CD8-positive, alpha-beta memory T cell (primary cell): Measurements from ENCODE around the gene COG6. TPM values are rescaled to one million over a fixed set of nuclear protein-coding genes. Genes with fewer than 3 reads are reported as not detected.

Source experiments
- CTCF ChIA-PET: fragments of 350-600 bp; sonication (Branson Sonifier 250); formaldehyde crosslinking; loops from one replicate; lab custom pipeline; 2021; ENCODE audit warnings: antibody characterized with exemption; lab: Charles Lee
- POLR2A ChIA-PET: fragments of 350-600 bp; sonication (Branson Sonifier 250); formaldehyde crosslinking; loops from one replicate; lab custom pipeline; 2021; ENCODE audit warnings: antibody characterized with exemption; lab: Charles Lee
- DNase-seq, 5 donors: peaks; one replicate each; pipeline versions ENCODE4 v3.0.0 to v3.0.0-alpha.2; 2020 to 2022; ENCODE audit warnings: mixed read lengths in 1 of 5
- H3K27ac ChIP-seq: one replicate; pipeline ENCODE4 v1.7.0; 2013; ENCODE audit warnings: low read depth, mild to moderate bottlenecking, low read length, moderate library complexity
- H3K27me3 ChIP-seq: 2 replicates; pipeline ENCODE4 v1.7.0; 2013; ENCODE audit warnings: low read length, mild to moderate bottlenecking; ENCODE audit not compliant: insufficient read depth, poor library complexity, severe bottlenecking
- H3K36me3 ChIP-seq: 2 replicates; pipeline ENCODE4 v1.7.0; 2013; ENCODE audit warnings: mild to moderate bottlenecking, low read length, moderate library complexity; ENCODE audit not compliant: insufficient read depth
- H3K4me1 ChIP-seq: 2 replicates; pipeline ENCODE4 v1.7.0; 2013; ENCODE audit warnings: mild to moderate bottlenecking, low read length, moderate library complexity; ENCODE audit not compliant: insufficient read depth
- H3K4me3 ChIP-seq: 2 replicates; pipeline ENCODE4 v1.7.0; 2013; ENCODE audit warnings: mild to moderate bottlenecking, low read length
- H3K9me3 ChIP-seq: 2 replicates; pipeline ENCODE4 v1.7.0; 2013; ENCODE audit warnings: mild to moderate bottlenecking, low read length
- H3K27ac Mint-ChIP-seq, 8 donors: one replicate each; pipeline ENCODE4 v1.8.0; 2020 to 2021; ENCODE audit warnings: mixed read lengths in 8 of 8, mild to moderate bottlenecking in 6 of 8, inconsistent platforms in 3 of 8, moderate library complexity in 3 of 8
- H3K27me3 Mint-ChIP-seq, 2 donors: one replicate each; pipeline ENCODE4 v1.8.0; 2020 to 2021; ENCODE audit warnings: mixed read lengths in 2 of 2, mild to moderate bottlenecking in 1 of 2, moderate library complexity in 1 of 2
- H3K36me3 Mint-ChIP-seq, 3 donors: one replicate each; pipeline ENCODE4 v1.8.0; 2020 to 2021; ENCODE audit warnings: mixed read lengths in 3 of 3, inconsistent platforms in 1 of 3, mild to moderate bottlenecking in 1 of 3
- H3K4me1 Mint-ChIP-seq, 3 donors: one replicate each; pipeline ENCODE4 v1.8.0; 2020 to 2021; ENCODE audit warnings: mixed read lengths in 3 of 3, inconsistent platforms in 1 of 3, mild to moderate bottlenecking in 1 of 3
- H3K4me3 Mint-ChIP-seq, 7 donors: one replicate each; pipeline ENCODE4 v1.8.0; 2020 to 2021; ENCODE audit warnings: mixed read lengths in 7 of 7, mild to moderate bottlenecking in 6 of 7, moderate library complexity in 4 of 7, inconsistent platforms in 2 of 7
- H3K9me3 Mint-ChIP-seq, 5 donors: one replicate each; pipeline ENCODE4 v1.8.0; 2020 to 2022; ENCODE audit warnings: mixed read lengths in 5 of 5, mild to moderate bottlenecking in 3 of 5, moderate library complexity in 2 of 5, inconsistent platforms in 1 of 5
- polyA plus RNA-seq: library from polyadenylated mRNA; unstranded; fragments of 300-500 nt; fragmentation: Illumina TruSeq; gene quantifications from one replicate; pipeline ENCODE4 v1.2.3, GENCODE V29; 2021
- total RNA-seq, 2 experiments: library from RNA; stranded (reverse); gene quantifications; one replicate each; pipeline ENCODE4 v1.2.3, GENCODE V29; 2021

COG6 gene
- total and polyA plus RNA-seq, 3 experiments from 2014 or later = 12.1 to 32.1 (median 25.0) TPM

DNA sequence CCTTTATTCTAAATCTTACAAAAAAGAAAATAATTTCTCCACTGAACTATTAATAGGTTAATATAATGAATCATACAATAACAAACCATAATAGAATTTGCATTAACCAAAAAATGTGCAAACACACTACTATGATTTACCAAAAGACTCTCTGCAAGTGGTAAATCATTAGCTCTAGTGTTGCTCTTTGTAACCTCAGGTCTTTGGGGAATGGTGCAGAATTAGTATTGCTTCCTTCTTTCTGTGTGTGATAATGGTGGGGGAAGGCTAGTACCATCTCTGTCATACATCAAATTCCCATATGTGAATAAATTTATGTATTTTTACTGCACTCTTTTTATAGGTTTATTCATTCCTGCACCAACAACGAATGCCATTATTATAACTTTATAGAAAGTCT, 105.1 kb downstream of the COG6 start:
- ChIA-PET POLR2A (no interaction called here), CTCF (no interaction called here)
- no peaks in the 10 kb centered on the region for H3K4me1 Mint-ChIP-seq

GRCh38 chr13:39765801-39766463, 110.5 kb downstream of the COG6 start:
- H3K27me3 ChIP-seq = no peaks in the 10 kb centered on the region
- H3K36me3 ChIP-seq = no peaks in the 10 kb centered on the region
- no peaks in the 10 kb centered on the region for H3K27me3 Mint-ChIP-seq
- no peak overlapping the region for H3K27ac ChIP-seq
- ChIA-PET CTCF (no interaction called here), POLR2A (no interaction called here)
- no peak overlapping the region for H3K4me3 ChIP-seq
- H3K36me3 Mint-ChIP-seq = peaks cover 0 to 2% (median 0%) of the 10 kb centered on the region in 3 donors
- H3K4me1 ChIP-seq = no peaks in the 10 kb centered on the region
- peaks cover 9 to 14% (median 11%) of the 10 kb centered on the region in 3 donors for H3K4me1 Mint-ChIP-seq
- no peak for DNase-seq
- H3K27ac Mint-ChIP-seq = peak overlapping the region in 1 of 8 donors; percentile 55
- no peak overlapping the region for H3K4me3 Mint-ChIP-seq
- H3K9me3 ChIP-seq = no peaks in the 10 kb centered on the region
- peaks cover 0 to 4% (median 0%) of the 10 kb centered on the region in 5 donors for H3K9me3 Mint-ChIP-seq

More for the DNA sequence above, 105.1 kb downstream of the COG6 start:
- Mint-ChIP-seq H3K36me3 (peaks cover 3 to 17% (median 4%) of the 10 kb centered on the region in 3 donors), H3K9me3 (peaks cover 3 to 11% (median 7%) of the 10 kb centered on the region in 5 donors), H3K27ac (no peak overlapping the region), H3K27me3 (no peaks in the 10 kb centered on the region), H3K4me3 (no peak overlapping the region)
- Histone ChIP-seq H3K9me3 (no peaks in the 10 kb centered on the region), H3K36me3 (no peaks in the 10 kb centered on the region), H3K27ac (no peak overlapping the region), H3K27me3 (no peaks in the 10 kb centered on the region), H3K4me1 (no peaks in the 10 kb centered on the region), H3K4me3 (no peak overlapping the region)
- no peak for DNase-seq

GRCh38 chr13:39766464-39767158, 111.1 kb downstream of the COG6 start:
- no peaks in the 10 kb centered on the region for H3K36me3 ChIP-seq
- ChIA-PET POLR2A (no interaction called here), CTCF (interaction anchor here (1.8 kb wide), 1 partner anchor 14 kb away, joined by 4 read pairs; no protein-coding TSS in a partner anchor)
- Mint-ChIP-seq H3K27ac (peak overlapping the region in 1 of 8 donors; percentile 62), H3K36me3 (peaks cover 0 to 4% (median 3%) of the 10 kb centered on the region in 3 donors), H3K27me3 (no peaks in the 10 kb centered on the region), H3K4me1 (peaks cover 9 to 14% (median 11%) of the 10 kb centered on the region in 3 donors), H3K9me3 (peaks cover 0 to 4% (median 0%) of the 10 kb centered on the region in 5 donors), H3K4me3 (no peak overlapping the region)
- no peak for DNase-seq
- no peaks in the 10 kb centered on the region for H3K9me3 ChIP-seq
- no peaks in the 10 kb centered on the region for H3K27me3 ChIP-seq
- H3K4me3 ChIP-seq = no peak overlapping the region
- H3K4me1 ChIP-seq = no peaks in the 10 kb centered on the region
- H3K27ac ChIP-seq = no peak overlapping the region

DNA sequence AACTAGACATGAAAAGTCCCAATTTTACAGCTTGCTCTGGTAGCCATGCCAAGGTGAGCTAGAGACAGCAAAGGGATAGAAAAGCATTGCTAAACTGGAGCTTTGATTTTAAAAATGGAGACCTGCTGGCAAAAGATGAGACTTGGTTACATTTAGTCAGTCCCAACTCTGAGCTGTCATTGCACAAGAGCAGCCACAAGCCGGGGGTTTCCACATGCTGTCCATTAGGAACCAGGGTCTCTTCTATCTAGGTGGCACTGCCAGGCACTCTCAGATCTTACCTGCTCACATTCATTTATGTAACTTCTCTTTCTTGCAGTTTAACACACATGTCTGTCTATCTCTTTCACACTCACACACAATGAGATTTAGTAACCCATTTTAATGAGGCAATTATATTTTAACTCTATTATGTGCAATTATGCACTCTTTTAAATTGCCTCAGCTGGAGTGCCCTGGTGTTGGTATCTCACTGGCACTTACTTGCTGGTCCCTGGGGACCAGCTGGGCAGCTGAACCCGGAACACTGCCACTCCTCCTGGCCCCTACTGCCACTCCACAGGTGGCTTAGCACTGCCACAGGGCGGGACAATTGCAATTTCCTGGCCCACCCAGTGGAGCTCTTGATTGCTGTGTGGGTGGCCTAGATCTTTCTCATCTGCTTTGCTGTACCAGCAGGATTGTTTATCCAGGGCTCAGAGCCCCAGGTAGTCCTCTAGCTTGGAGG, 112.5 kb downstream of the COG6 start:
- Mint-ChIP-seq H3K4me3 (no peak overlapping the region), H3K9me3 (no peaks in the 10 kb centered on the region), H3K27me3 (no peaks in the 10 kb centered on the region), H3K36me3 (peaks cover 0 to 8% (median 6%) of the 10 kb centered on the region in 3 donors), H3K27ac (peak overlapping the region in 4 of 8 donors; percentile 4 to 86 (median 6)), H3K4me1 (peaks cover 9 to 14% (median 11%) of the 10 kb centered on the region in 3 donors)
- no peak for DNase-seq
- Histone ChIP-seq H3K4me1 (no peaks in the 10 kb centered on the region), H3K36me3 (no peaks in the 10 kb centered on the region), H3K4me3 (no peak overlapping the region), H3K27me3 (no peaks in the 10 kb centered on the region), H3K27ac (no peak overlapping the region), H3K9me3 (no peaks in the 10 kb centered on the region)
- ChIA-PET CTCF (interaction anchor here (1.8 kb wide), 1 partner anchor 12 kb away, joined by 4 read pairs; no protein-coding TSS in a partner anchor), POLR2A (no interaction called here)

- Histone ChIP-seq H3K4me1 (no peaks in the 10 kb centered on the region), H3K27ac (no peak overlapping the region), H3K4me3 (no peak overlapping the region), H3K9me3 (no peaks in the 10 kb centered on the region), H3K36me3 (no peaks in the 10 kb centered on the region), H3K27me3 (no peaks in the 10 kb centered on the region)
- ChIA-PET CTCF (interaction anchor here (1.0 kb wide), 1 partner anchor 9 kb away, joined by 3 read pairs; no protein-coding TSS in a partner anchor), POLR2A (no interaction called here)
- no peaks in the 10 kb centered on the region for H3K9me3 Mint-ChIP-seq
- H3K4me1 Mint-ChIP-seq = peaks cover 9 to 14% (median 11%) of the 10 kb centered on the region in 3 donors
- no peak overlapping the region for H3K4me3 Mint-ChIP-seq
- H3K27ac Mint-ChIP-seq = peak overlapping the region in 1 of 8 donors; percentile 16
- H3K27me3 Mint-ChIP-seq = no peaks in the 10 kb centered on the region
- no peak for DNase-seq
- peaks cover 0 to 8% (median 6%) of the 10 kb centered on the region in 3 donors for H3K36me3 Mint-ChIP-seq
Observed at GRCh38 chr13:39768962-39769361, 113.5 kb downstream of the COG6 start.

DNA sequence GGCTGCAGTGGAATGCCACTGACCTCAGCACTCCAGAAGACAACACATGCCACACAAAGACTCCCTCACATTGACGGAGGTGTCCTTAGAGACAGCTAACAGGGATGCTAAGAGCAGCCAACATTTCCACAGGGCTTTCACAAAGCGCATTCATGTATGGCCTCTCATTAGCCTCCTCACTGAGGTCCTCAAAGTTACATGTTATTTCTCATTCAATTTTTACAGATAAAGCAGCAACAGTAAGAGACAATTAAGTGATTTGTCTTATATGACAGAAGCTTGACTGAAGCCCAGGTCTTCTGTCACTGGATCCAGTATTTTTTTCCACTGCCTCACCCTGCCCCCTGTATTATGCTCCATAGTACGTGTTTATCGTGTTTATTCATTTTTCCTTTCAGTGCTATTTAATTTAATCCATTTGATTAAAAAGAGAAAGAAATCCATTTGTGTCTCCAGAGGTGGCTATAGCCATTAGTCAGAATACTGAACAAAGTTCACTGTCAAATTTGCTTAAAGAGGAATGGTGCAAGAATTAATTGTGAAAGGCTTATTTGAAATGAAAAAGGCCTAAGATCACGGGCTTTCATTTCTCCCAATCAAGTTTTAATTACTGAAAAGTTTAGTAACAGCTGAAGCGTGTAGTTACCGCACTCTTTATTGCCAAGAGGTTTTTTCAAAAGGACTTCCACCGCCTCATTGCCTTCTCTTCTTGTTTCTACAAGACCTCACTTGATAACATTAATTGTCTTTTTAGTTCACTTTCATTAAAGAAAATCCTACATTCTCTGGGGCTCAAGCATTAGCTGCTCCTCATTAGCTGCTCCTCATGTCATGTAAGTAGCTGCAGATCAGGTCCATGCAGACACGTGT, 115.0 kb downstream of the COG6 start:
- Mint-ChIP-seq H3K27me3 (peaks cover 0 to 1% of the 10 kb centered on the region in 2 donors), H3K4me3 (no peak overlapping the region), H3K9me3 (no peaks in the 10 kb centered on the region), H3K36me3 (peaks cover 0 to 8% (median 6%) of the 10 kb centered on the region in 3 donors), H3K27ac (peak overlapping the region in 1 of 8 donors; percentile 14), H3K4me1 (peaks cover 9 to 14% (median 11%) of the 10 kb centered on the region in 3 donors)
- Histone ChIP-seq H3K27me3 (no peaks in the 10 kb centered on the region), H3K4me1 (no peaks in the 10 kb centered on the region), H3K4me3 (no peak overlapping the region), H3K9me3 (no peaks in the 10 kb centered on the region), H3K36me3 (no peaks in the 10 kb centered on the region), H3K27ac (no peak overlapping the region)
- POLR2A ChIA-PET = no interaction called here
- CTCF ChIA-PET = interaction anchor here (1.0 kb wide), 1 partner anchor 8 kb away, joined by 3 read pairs; no protein-coding TSS in a partner anchor
- no peak for DNase-seq

GRCh38 chr13:39773833-39774232, 118.4 kb downstream of the COG6 start:
- ChIA-PET CTCF (no interaction called here), POLR2A (no interaction called here)
- no peaks in the 10 kb centered on the region for H3K9me3 ChIP-seq

More at GRCh38 chr13:39773833-39774232, 118.4 kb downstream of the COG6 start:
- peaks cover 0 to 8% (median 6%) of the 10 kb centered on the region in 3 donors for H3K36me3 Mint-ChIP-seq
- Histone ChIP-seq H3K4me3 (no peak overlapping the region), H3K4me1 (peaks cover 9% of the 10 kb centered on the region), H3K27ac (no peak overlapping the region), H3K27me3 (no peaks in the 10 kb centered on the region), H3K36me3 (no peaks in the 10 kb centered on the region)
- peaks cover 0 to 2% of the 10 kb centered on the region in 2 donors for H3K27me3 Mint-ChIP-seq
- peaks cover 9 to 24% (median 18%) of the 10 kb centered on the region in 3 donors for H3K4me1 Mint-ChIP-seq
- no peak overlapping the region for H3K27ac Mint-ChIP-seq
- no peaks in the 10 kb centered on the region for H3K9me3 Mint-ChIP-seq
- no peak overlapping the region for H3K4me3 Mint-ChIP-seq
- DNase-seq = no peak
